Caco-2 (cell line): ENCODE data around the gene BRF1. TPM values are rescaled to one million over a fixed set of nuclear protein-coding genes. Genes with fewer than 3 reads are reported as not detected.

Experiments
- BruUV-seq: library from RNA; stranded (reverse); fragments of 400-500 nt; replicated peaks from 2 replicates; lab custom pipeline; 2021; lab: Mats Ljungman, UMichigan
- CTCF ChIA-PET: fragments of 300-600 bp; sonication (Branson Sonifier 250); formaldehyde crosslinking; loops from one replicate; lab custom pipeline; 2022; ENCODE audit warnings: antibody characterized with exemption; lab: Charles Lee
- POLR2A ChIA-PET: fragments of 300-600 bp; sonication (Branson Sonifier 250); formaldehyde crosslinking; loops from one replicate; lab custom pipeline; 2022; ENCODE audit warnings: antibody characterized with exemption; lab: Charles Lee
- DNase-seq, 2 experiments: peaks; one replicate each; pipeline versions ENCODE4 v3.0.0 to v3.0.0-alpha.2; 2020 to 2022
- H3K27me3 ChIP-seq: replicated peaks from 2 replicates; pipeline ENCODE4 v1.6.0; 2011; ENCODE audit warnings: low read length; ENCODE audit not compliant: control insufficient read depth, insufficient read depth
- H3K36me3 ChIP-seq: 2 replicates; pipeline ENCODE4 v1.5.1; 2011; ENCODE audit warnings: low read length; ENCODE audit not compliant: control insufficient read depth, insufficient read depth
- H3K4me1 ChIP-seq: fragments of 250-450 bp; sonication (Bioruptor Pico); 2 replicates; pipeline ENCODE4 v1.5.1; 2020; ENCODE audit warnings: mild to moderate bottlenecking
- H3K4me3 ChIP-seq: 2 replicates; pipeline ENCODE4 v1.5.1; 2011; ENCODE audit warnings: low read depth, mild to moderate bottlenecking, control low read depth, low read length
- H3K9me3 ChIP-seq: fragments of 250-450 bp; sonication (Bioruptor Pico); 2 replicates; pipeline ENCODE4 v1.5.1; 2020; ENCODE audit warnings: mild to moderate bottlenecking, moderate library complexity
- H3K27ac Mint-ChIP-seq: one replicate; pipeline ENCODE4 v1.8.0; 2022; ENCODE audit warnings: mixed read lengths; ENCODE audit not compliant: unreplicated experiment
- H3K27me3 Mint-ChIP-seq: one replicate; pipeline ENCODE4 v1.8.0; 2022; ENCODE audit warnings: mixed read lengths; ENCODE audit not compliant: insufficient read depth, unreplicated experiment
- H3K36me3 Mint-ChIP-seq: one replicate; pipeline ENCODE4 v1.8.0; 2022; ENCODE audit warnings: mild to moderate bottlenecking, mixed read lengths; ENCODE audit not compliant: insufficient read depth, unreplicated experiment
- H3K4me1 Mint-ChIP-seq: one replicate; pipeline ENCODE4 v1.8.0; 2022; ENCODE audit warnings: low read depth, mixed read lengths; ENCODE audit not compliant: unreplicated experiment
- H3K4me3 Mint-ChIP-seq: one replicate; pipeline ENCODE4 v1.8.0; 2022; ENCODE audit warnings: mild to moderate bottlenecking, moderate library complexity, mixed read lengths; ENCODE audit not compliant: unreplicated experiment
- H3K9me3 Mint-ChIP-seq: one replicate; pipeline ENCODE4 v1.8.0; 2022; ENCODE audit warnings: mixed read lengths; ENCODE audit not compliant: unreplicated experiment
- intact Hi-C: fragments of 100-400 bp; cut with micrococcal nuclease; formaldehyde crosslinking; loops from one replicate; pipeline ENCODE4 v1.10.0; 2022; ENCODE audit not compliant: unreplicated experiment
- total RNA-seq: library from RNA; stranded (reverse); gene quantifications from 2 replicates; pipeline ENCODE4 v1.2.3, GENCODE V29; 2022
- TF ChIP-seq, protein P1 (sequence below), 2 experiments: fragments of 200-600 bp in 1 of 2; IDR thresholded peaks; 1 replicate in 1 of 2; 2 replicates in 1 of 2; pipeline versions ENCODE4 v1.5.1 to v1.8.0; 2011 to 2022; ENCODE audit warnings: antibody characterized with exemption in 1 of 2, control low read depth in 1 of 2, inconsistent platforms in 1 of 2, low read depth in 1 of 2, low read length in 1 of 2, mild to moderate bottlenecking in 1 of 2, moderate library complexity in 1 of 2; ENCODE audit not compliant: insufficient read depth in 1 of 2, severe bottlenecking in 1 of 2, unreplicated experiment in 1 of 2

Gene BRF1
- total RNA-seq, 1 experiment from 2014 or later: 43.6 TPM

DNA sequence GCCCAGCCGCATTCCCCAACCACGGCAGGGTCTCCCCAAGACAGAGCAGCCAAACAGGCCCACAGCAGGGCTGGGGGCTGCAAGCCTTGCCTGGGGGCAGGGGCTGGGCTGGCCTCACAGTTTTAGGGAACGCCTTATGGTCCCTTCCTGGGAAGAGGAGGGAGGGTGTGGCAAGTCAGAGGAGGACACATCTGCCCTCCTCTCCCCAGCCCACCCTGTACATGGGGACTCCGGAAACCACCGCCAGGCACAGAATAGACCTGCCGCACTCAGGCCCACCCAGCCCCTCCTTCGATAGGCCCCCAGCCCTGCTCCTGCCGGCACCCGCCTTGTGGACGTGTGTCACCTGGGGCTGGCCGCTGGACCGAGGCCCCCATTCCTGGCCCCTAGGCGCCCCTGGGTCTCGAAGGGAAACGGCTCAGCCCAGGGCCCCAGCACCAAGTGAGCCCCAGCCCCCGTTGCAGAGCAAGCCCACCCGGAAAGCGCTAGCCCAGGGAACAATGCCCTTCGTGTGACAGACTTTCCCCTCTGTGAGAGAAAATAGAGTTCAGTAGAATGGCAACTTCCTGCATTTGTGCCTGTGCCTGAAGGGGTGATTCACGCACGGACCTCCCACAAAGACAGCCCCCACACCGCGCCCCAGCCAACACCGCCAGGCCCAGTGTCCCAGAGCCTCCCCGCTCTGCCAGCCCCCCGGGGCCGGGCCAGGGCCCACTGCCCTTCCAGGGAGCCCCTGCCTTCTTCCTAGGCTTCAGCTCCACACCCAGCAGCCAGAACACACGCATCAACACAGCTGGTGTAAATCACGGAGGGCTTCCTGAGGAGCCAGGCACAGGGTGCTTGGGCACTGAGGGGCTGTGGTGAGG is 107.7 kb downstream of the BRF1 start:
- H3K4me3 ChIP-seq: no peak overlapping the region
- no TSS peak for BruUV-seq
- intact Hi-C loops: no loop called here
- Mint-ChIP-seq H3K36me3 (no peaks in the 10 kb centered on the region), H3K4me1 (no peaks in the 10 kb centered on the region), H3K9me3 (no peaks in the 10 kb centered on the region), H3K27ac (no peak overlapping the region), H3K27me3 (peaks cover 10% of the 10 kb centered on the region), H3K4me3 (no peak overlapping the region)
- POLR2A ChIA-PET: no interaction called here
- peaks cover 4% of the 10 kb centered on the region; the same call in 1 of the 2 replicates for H3K9me3 ChIP-seq
- CTCF ChIA-PET: no interaction called here
- TF ChIP-seq, protein P1, sequence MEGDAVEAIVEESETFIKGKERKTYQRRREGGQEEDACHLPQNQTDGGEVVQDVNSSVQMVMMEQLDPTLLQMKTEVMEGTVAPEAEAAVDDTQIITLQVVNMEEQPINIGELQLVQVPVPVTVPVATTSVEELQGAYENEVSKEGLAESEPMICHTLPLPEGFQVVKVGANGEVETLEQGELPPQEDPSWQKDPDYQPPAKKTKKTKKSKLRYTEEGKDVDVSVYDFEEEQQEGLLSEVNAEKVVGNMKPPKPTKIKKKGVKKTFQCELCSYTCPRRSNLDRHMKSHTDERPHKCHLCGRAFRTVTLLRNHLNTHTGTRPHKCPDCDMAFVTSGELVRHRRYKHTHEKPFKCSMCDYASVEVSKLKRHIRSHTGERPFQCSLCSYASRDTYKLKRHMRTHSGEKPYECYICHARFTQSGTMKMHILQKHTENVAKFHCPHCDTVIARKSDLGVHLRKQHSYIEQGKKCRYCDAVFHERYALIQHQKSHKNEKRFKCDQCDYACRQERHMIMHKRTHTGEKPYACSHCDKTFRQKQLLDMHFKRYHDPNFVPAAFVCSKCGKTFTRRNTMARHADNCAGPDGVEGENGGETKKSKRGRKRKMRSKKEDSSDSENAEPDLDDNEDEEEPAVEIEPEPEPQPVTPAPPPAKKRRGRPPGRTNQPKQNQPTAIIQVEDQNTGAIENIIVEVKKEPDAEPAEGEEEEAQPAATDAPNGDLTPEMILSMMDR (IDR thresholded peaks at IDR 0.05; ENCODE audit: insufficient read depth in 1 of 2, low read depth in 1 of 2, low read length in 1 of 2, severe bottlenecking in 1 of 2, unreplicated experiment in 1 of 2): no peak
- no peaks in the 10 kb centered on the region; the same call in 1 of the 2 replicates for H3K27me3 ChIP-seq
- H3K4me1 ChIP-seq: 0 out of 2 replicates have a peak, but pooled peaks cover 3% of the 10 kb centered on the region
- H3K36me3 ChIP-seq: no peaks in the 10 kb centered on the region
- DNase-seq: no peak

DNA sequence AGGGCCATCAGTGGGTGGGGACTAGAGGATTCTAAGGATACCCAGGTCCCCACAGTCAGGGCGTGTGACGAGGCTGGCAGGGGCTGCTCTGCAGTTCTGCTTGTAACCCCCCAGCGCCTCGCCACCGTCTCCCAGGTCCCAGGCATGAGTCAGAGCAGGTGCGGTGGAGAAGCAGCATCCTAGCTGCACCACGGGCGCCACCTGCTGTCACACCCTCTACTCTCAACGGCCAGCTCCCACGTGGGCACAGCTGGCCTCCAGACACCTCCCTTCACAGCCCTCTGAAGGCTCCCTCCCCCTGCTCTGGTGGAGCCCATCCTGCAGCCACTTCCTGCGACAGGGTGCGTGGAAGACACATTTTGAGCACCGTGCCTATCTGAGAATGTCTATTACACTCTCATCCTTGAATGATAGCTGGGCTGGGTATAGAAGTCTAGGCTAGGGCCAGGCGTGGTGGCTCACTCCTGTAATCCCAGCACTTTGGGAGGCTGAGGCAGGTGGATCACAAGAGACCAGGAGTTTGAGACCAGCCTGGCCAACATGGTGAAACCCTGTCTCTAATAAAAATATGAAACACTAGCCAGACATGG is 112.8 kb downstream of the BRF1 start:
- H3K4me3 ChIP-seq: no peak overlapping the region
- no peaks in the 10 kb centered on the region for H3K36me3 Mint-ChIP-seq
- H3K27me3 Mint-ChIP-seq: peaks cover 6% of the 10 kb centered on the region
- ChIA-PET POLR2A (no interaction called here), CTCF (no interaction called here)
- DNase-seq: no peak
- no peak overlapping the region for H3K4me3 Mint-ChIP-seq
- H3K27ac Mint-ChIP-seq: no peak overlapping the region
- H3K4me1 ChIP-seq: no peaks in the 10 kb centered on the region
- H3K36me3 ChIP-seq: no peaks in the 10 kb centered on the region
- BruUV-seq: no TSS peak
- no peaks in the 10 kb centered on the region for H3K9me3 Mint-ChIP-seq
- H3K4me1 Mint-ChIP-seq: no peaks in the 10 kb centered on the region
- H3K27me3 ChIP-seq: no peaks in the 10 kb centered on the region
- intact Hi-C loops: no loop called here
- TF ChIP-seq, protein P1 (IDR thresholded peaks at IDR 0.05; ENCODE audit: insufficient read depth in 1 of 2, low read depth in 1 of 2, low read length in 1 of 2, severe bottlenecking in 1 of 2, unreplicated experiment in 1 of 2): no peak
- H3K9me3 ChIP-seq: peaks cover 4% of the 10 kb centered on the region; the same call in 1 of the 2 replicates

DNA sequence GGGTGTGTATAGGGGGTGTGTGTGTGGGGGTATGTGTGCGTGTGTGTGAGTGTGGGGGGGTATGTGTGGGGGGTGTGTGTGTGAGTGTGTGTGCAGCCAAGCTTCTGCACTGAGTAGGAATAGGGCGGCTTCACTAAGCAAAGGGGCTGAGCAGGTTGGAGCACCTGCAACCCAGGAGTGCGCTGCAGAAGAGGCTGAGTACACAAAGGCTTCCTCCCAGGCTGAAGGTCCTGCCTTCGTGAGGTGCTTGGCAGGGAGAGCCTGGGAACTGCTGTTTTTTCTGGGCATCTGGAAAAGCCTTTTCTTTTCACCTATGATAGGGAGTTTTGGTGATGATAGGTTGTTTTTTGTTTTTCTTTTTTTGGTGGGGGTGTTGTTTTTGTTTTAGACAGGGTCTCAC is 113.7 kb downstream of the BRF1 start:
- intact Hi-C loops: no loop called here

More for the DNA sequence above, 113.7 kb downstream of the BRF1 start:
- Mint-ChIP-seq H3K27me3 (peaks cover 6% of the 10 kb centered on the region), H3K4me3 (no peak overlapping the region), H3K36me3 (no peaks in the 10 kb centered on the region), H3K4me1 (no peaks in the 10 kb centered on the region), H3K9me3 (no peaks in the 10 kb centered on the region), H3K27ac (no peak overlapping the region)
- no peak for DNase-seq
- TF ChIP-seq, protein P1 (IDR thresholded peaks at IDR 0.05; ENCODE audit: insufficient read depth in 1 of 2, low read depth in 1 of 2, low read length in 1 of 2, severe bottlenecking in 1 of 2, unreplicated experiment in 1 of 2): no peak
- H3K4me3 ChIP-seq: no peak overlapping the region
- ChIA-PET CTCF (no interaction called here), POLR2A (no interaction called here)
- no TSS peak for BruUV-seq
- H3K4me1 ChIP-seq: no peaks in the 10 kb centered on the region
- H3K27me3 ChIP-seq: no peaks in the 10 kb centered on the region
- peaks cover 4% of the 10 kb centered on the region; the same call in 1 of the 2 replicates for H3K9me3 ChIP-seq
- H3K36me3 ChIP-seq: no peaks in the 10 kb centered on the region
